Ishikawa (cell line): Measurements from ENCODE around the gene MORF4L2.

ENCODE experiments used
- CEBPB ChIP-seq: IDR thresholded peaks from 2 replicates; pipeline ENCODE4 v1.6.1; 2012
- EP300 ChIP-seq: IDR thresholded peaks from 2 replicates; pipeline ENCODE4 v1.6.1; 2012; ENCODE audit warnings: borderline replicate concordance
- NFIC ChIP-seq: IDR thresholded peaks from 2 replicates; pipeline ENCODE4 v1.6.1; 2012
- RAD21 ChIP-seq: IDR thresholded peaks from 2 replicates; pipeline ENCODE4 v1.6.1; 2012; ENCODE audit warnings: low read depth
- REST ChIP-seq: IDR thresholded peaks from 2 replicates; pipeline ENCODE4 v1.6.1; 2012; ENCODE audit warnings: low read depth, mild to moderate bottlenecking
- TAF1 ChIP-seq: IDR thresholded peaks from 2 replicates; pipeline ENCODE4 v1.6.1; 2012; ENCODE audit warnings: low read depth, mild to moderate bottlenecking
- TEAD4 ChIP-seq: IDR thresholded peaks from 2 replicates; pipeline ENCODE4 v1.6.1; 2012
- YY1 ChIP-seq: IDR thresholded peaks from 2 replicates; pipeline ENCODE4 v1.6.1; 2012; ENCODE audit warnings: low read depth

GRCh38 chrX:103658681-103659433, 27.6 kb downstream of the MORF4L2 start:
- TF ChIP-seq TAF1 = no peak
- TF ChIP-seq REST = no peak
- TF ChIP-seq NFIC = no peak
- no peak for TF ChIP-seq RAD21
- TF ChIP-seq CEBPB = no peak
- no peak for TF ChIP-seq YY1
- no peak for TF ChIP-seq EP300
- TF ChIP-seq TEAD4 = no peak
